KMS-11 (cell line): ENCODE results near the gene GPER1.

Source experiments
- H2AFZ ChIP-seq: fragments of 200-600 bp; sonication (generic); 2 replicates; pipeline ENCODE4 v1.6.1; 2016; ENCODE audit warnings: antibody characterized with exemption, mixed run types, low read depth
- H3K27ac ChIP-seq: fragments of 200-600 bp; sonication (generic); 2 replicates; pipeline ENCODE4 v1.6.1; 2016; ENCODE audit warnings: mild to moderate bottlenecking, mixed run types
- H3K27me3 ChIP-seq: fragments of 200-600 bp; sonication (generic); 2 replicates; pipeline ENCODE4 v1.6.1; 2017; ENCODE audit warnings: mild to moderate bottlenecking, low read depth, mixed run types, moderate library complexity; ENCODE audit not compliant: insufficient read depth
- H3K36me3 ChIP-seq: fragments of 200-600 bp; sonication (generic); 2 replicates; pipeline ENCODE4 v1.6.1; 2017; ENCODE audit warnings: mild to moderate bottlenecking, mixed run types; ENCODE audit not compliant: insufficient read depth
- H3K4me1 ChIP-seq: fragments of 200-600 bp; sonication (generic); 2 replicates; pipeline ENCODE4 v1.6.1; 2016; ENCODE audit warnings: mild to moderate bottlenecking, low read depth, mixed run types; ENCODE audit not compliant: poor library complexity, severe bottlenecking
- H3K4me2 ChIP-seq: fragments of 200-600 bp; sonication (generic); 2 replicates; pipeline ENCODE4 v1.7.0; 2016; ENCODE audit warnings: mild to moderate bottlenecking, mixed run types
- H3K4me3 ChIP-seq: fragments of 200-600 bp; sonication (generic); IDR thresholded peaks from 2 replicates; pipeline ENCODE4 v1.6.1; 2017; ENCODE audit warnings: low read depth, low read length, mixed read lengths; ENCODE audit not compliant: insufficient read depth
- H3K79me2 ChIP-seq: fragments of 200-600 bp; sonication (generic); 2 replicates; pipeline ENCODE4 v1.6.1; 2016; ENCODE audit warnings: low read depth, mixed run types; ENCODE audit not compliant: insufficient read depth
- H3K9ac ChIP-seq: fragments of 200-600 bp; sonication (generic); 2 replicates; pipeline ENCODE4 v1.6.1; 2016; ENCODE audit warnings: mild to moderate bottlenecking, mixed run types
- H4K20me1 ChIP-seq: fragments of 200-600 bp; sonication (generic); 2 replicates; pipeline ENCODE4 v1.6.1; 2016; ENCODE audit warnings: mild to moderate bottlenecking, mixed run types; ENCODE audit not compliant: insufficient read depth
- TF ChIP-seq, protein P1 (sequence below): fragments of 200-600 bp; sonication (generic); conservative IDR thresholded peaks from 2 replicates; pipeline ENCODE4 v1.6.1; 2017; ENCODE audit warnings: low read depth, mild to moderate bottlenecking, antibody characterized with exemption, low read length, moderate library complexity, mixed read lengths

The GPER1 gene

DNA sequence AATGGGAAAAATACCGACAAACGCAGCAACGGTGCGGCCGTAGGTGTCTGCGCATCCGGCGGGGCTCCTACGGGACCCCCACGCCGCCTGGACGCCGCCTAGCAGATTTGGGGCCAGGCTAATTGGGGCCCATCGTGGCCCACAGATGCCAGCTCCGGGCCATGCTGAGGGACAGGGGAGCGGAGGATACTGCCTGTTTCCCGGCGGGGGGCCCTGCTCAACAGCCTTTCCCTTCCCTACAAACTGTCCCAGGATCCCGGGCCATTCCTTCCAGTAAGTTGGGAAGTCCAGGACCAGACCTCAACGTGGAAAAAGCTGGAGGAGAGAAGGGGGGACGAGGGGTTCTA lies 21.7 kb upstream of the GPER1 start:
- H3K9ac ChIP-seq: no peak overlapping the region
- H3K4me3 ChIP-seq: no peak overlapping the region
- H2AFZ ChIP-seq: no peak overlapping the region
- TF ChIP-seq, protein P1, sequence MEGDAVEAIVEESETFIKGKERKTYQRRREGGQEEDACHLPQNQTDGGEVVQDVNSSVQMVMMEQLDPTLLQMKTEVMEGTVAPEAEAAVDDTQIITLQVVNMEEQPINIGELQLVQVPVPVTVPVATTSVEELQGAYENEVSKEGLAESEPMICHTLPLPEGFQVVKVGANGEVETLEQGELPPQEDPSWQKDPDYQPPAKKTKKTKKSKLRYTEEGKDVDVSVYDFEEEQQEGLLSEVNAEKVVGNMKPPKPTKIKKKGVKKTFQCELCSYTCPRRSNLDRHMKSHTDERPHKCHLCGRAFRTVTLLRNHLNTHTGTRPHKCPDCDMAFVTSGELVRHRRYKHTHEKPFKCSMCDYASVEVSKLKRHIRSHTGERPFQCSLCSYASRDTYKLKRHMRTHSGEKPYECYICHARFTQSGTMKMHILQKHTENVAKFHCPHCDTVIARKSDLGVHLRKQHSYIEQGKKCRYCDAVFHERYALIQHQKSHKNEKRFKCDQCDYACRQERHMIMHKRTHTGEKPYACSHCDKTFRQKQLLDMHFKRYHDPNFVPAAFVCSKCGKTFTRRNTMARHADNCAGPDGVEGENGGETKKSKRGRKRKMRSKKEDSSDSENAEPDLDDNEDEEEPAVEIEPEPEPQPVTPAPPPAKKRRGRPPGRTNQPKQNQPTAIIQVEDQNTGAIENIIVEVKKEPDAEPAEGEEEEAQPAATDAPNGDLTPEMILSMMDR: no peak
- no peaks in the 10 kb centered on the region for H3K36me3 ChIP-seq
- no peaks in the 10 kb centered on the region for H3K27me3 ChIP-seq
- no peaks in the 10 kb centered on the region for H3K4me1 ChIP-seq
- no peak overlapping the region for H3K4me2 ChIP-seq
- H3K79me2 ChIP-seq: no peaks in the 10 kb centered on the region
- H4K20me1 ChIP-seq: no peaks in the 10 kb centered on the region
- H3K27ac ChIP-seq: no peak overlapping the region

DNA sequence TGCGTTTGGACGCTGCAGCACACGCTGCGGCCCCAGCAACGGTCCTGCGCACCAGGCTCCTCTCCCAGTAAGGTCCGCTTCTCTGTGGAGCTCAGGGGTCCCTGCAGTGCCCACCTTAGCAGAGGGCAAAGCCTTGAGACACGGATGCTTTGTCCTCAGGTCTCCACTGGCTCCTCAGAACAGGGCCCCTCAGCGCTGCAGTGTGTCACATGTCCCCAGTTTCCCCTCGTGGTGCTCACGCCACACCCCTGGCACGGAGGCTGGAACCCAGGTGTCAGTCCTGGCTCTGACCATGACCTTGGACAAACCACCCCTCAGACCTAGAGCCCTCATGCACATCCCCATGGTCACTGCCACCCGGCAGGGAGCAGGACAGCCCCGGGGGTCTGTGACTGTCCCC lies 19.9 kb upstream of the GPER1 start:
- Histone ChIP-seq H3K9ac (no peak overlapping the region), H3K27ac (no peak overlapping the region), H3K4me3 (no peak overlapping the region), H4K20me1 (no peaks in the 10 kb centered on the region), H3K4me1 (no peaks in the 10 kb centered on the region), H3K4me2 (no peak overlapping the region), H3K36me3 (no peaks in the 10 kb centered on the region), H2AFZ (no peak overlapping the region), H3K79me2 (no peaks in the 10 kb centered on the region), H3K27me3 (no peaks in the 10 kb centered on the region)
- TF ChIP-seq, protein P1: no peak

DNA sequence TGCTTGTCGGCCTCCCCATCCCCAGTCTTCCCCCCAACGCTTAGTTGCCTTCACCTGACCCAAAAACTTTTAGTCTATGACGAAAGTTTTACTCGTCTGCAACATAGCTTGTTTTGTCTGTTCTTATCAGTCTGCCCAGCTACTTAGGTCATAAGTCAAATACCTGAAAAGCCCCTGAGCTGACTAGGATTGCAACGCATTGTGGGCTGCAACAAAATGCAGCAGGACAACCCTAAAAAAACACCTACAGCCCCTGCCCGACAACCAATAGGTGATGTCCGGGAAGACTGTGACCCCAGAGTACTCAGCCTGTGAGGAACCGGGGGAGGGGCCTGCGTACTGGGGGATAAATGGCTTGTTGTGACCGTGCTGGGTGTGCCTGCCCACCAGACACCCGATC lies 19.3 kb upstream of the GPER1 start:
- Histone ChIP-seq H2AFZ (no peak overlapping the region), H3K27me3 (no peaks in the 10 kb centered on the region), H3K9ac (no peak overlapping the region), H3K4me2 (no peak overlapping the region), H3K27ac (no peak overlapping the region), H4K20me1 (no peaks in the 10 kb centered on the region), H3K79me2 (no peaks in the 10 kb centered on the region), H3K4me1 (no peaks in the 10 kb centered on the region), H3K4me3 (no peak overlapping the region), H3K36me3 (no peaks in the 10 kb centered on the region)
- TF ChIP-seq, protein P1: no peak

DNA sequence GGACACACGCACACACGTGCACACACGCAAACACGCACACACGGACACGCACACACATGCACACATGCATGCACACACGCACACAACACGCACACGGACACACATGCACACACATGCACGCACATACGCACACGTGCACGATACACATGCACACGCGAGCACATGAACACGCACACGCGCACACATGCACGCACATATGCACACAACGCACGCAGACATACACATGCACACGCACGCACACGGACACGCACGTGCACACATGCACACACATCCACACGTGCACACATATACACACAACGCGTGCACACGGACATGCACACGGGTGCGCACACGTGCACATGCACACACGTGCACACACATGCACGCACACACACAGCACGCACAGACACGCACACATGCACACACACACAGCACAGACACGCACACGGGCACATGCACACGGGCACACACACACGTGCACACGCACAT lies 17.3 kb upstream of the GPER1 start:
- Histone ChIP-seq H4K20me1 (no peaks in the 10 kb centered on the region), H2AFZ (no peak overlapping the region), H3K79me2 (no peaks in the 10 kb centered on the region), H3K4me3 (no peak overlapping the region), H3K36me3 (no peaks in the 10 kb centered on the region), H3K27me3 (no peaks in the 10 kb centered on the region), H3K27ac (no peak overlapping the region), H3K9ac (no peak overlapping the region), H3K4me2 (no peak overlapping the region), H3K4me1 (no peaks in the 10 kb centered on the region)
- TF ChIP-seq, protein P1: no peak
